ENCODE results near the gene PCED1A. TPM values are rescaled to one million over a fixed set of nuclear protein-coding genes. Genes with fewer than 3 reads are reported as not detected.

Gene PCED1A
- total RNA-seq, 1 donor from 2014 or later, result 79.6 TPM

DNA sequence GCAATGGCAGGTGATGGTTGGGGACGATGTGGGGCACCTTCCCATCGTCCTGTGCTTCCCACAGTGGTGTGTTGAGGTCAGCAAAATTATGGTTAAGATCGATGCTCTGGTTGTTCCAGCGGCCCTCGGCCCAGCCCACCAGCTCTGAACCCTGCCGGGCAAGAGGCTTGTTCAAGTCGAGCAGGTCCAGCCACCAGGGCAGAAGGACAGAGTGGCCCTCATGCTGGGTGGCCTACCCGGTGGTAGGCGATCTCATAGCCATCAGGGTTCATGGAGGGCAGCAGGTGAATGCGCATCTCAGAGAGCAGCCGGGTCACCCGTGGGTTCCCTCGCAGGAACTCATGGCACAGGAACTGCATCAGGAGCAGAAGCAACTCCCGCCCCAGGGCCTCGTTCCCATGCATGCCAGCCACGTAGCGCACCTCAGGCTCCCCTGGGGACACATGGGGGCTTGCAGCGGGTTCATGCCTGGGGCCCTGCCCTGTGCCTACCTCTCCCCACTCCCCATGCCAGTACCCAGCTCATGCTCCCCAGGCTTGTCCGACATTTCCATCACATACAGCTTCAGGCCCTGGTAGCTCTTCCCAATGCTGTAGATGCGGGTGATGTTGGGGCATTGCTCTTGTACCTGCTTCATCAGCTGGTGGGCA is 44.3 kb downstream of the PCED1A start:
- Mint-ChIP-seq H3K4me1 (ENCODE audit: unreplicated experiment) (peaks cover 21% of the 10 kb centered on the region), H3K27ac (no peak overlapping the region), H3K4me3 (no peak overlapping the region), H3K27me3 (peaks cover 43% of the 10 kb centered on the region), H3K9me3 (no peaks in the 10 kb centered on the region), H3K36me3 (peaks cover 5% of the 10 kb centered on the region)
- TF ChIP-seq, protein P1, sequence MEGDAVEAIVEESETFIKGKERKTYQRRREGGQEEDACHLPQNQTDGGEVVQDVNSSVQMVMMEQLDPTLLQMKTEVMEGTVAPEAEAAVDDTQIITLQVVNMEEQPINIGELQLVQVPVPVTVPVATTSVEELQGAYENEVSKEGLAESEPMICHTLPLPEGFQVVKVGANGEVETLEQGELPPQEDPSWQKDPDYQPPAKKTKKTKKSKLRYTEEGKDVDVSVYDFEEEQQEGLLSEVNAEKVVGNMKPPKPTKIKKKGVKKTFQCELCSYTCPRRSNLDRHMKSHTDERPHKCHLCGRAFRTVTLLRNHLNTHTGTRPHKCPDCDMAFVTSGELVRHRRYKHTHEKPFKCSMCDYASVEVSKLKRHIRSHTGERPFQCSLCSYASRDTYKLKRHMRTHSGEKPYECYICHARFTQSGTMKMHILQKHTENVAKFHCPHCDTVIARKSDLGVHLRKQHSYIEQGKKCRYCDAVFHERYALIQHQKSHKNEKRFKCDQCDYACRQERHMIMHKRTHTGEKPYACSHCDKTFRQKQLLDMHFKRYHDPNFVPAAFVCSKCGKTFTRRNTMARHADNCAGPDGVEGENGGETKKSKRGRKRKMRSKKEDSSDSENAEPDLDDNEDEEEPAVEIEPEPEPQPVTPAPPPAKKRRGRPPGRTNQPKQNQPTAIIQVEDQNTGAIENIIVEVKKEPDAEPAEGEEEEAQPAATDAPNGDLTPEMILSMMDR (conservative IDR thresholded peaks at IDR 0.05), result no peak
- DNase-seq (ENCODE audit: extremely low spot score, unreplicated experiment), result no peak

DNA sequence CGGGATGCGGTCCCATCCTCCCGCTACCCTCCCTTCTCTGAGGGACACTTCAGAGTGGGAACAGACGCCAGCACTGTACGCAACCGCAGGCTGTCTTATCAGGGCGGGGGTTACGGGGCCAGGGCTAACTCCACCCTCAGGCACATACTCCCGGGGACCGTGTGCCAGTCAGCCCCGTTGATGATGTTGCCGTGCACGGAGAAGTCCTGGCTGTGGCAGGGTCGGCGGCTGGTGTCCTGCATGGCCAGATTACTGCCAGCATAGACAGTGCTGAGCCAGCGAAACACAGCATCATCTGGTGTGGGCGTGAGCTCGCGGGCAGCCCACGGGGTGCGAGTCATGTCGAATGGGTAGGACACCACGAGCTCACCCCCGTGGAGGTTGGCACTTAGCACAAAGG is 45.0 kb downstream of the PCED1A start:
- H3K9me3 Mint-ChIP-seq, result no peaks in the 10 kb centered on the region
- TF ChIP-seq, protein P1 (conservative IDR thresholded peaks at IDR 0.05), result no peak
- peaks cover 15% of the 10 kb centered on the region for H3K4me1 Mint-ChIP-seq (ENCODE audit: unreplicated experiment)
- peaks cover 5% of the 10 kb centered on the region for H3K36me3 Mint-ChIP-seq
- peaks cover 38% of the 10 kb centered on the region for H3K27me3 Mint-ChIP-seq
- H3K4me3 Mint-ChIP-seq, result no peak overlapping the region
- DNase-seq (ENCODE audit: extremely low spot score, unreplicated experiment), result no peak
- H3K27ac Mint-ChIP-seq, result no peak overlapping the region

DNA sequence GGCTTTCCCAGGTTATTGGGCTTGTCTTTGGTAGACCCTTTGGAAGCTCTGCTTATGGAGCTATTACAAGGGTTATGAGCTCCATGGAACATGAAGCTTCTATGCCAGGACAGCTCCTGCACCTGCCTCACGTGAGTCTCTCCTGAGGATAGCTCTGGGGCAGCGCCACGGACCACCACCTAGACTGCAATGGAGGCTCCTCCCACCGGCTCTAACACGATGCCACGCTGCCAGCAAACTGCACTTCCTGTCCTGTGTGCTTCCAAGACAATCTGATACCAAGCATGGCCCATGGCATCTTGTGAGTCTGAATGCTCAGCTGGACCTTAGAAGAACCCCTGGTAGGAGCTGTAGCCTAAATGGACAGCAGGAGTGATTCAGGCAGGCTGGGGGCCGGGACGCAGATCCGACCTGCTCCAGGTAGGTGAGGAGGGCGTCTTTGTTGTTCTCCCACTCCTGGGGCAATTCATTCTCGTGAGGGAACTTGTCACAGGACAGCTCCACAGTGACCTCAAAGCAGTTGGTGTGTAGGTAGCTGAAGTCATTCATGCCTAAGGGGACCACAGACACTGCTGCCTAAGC is 45.5 kb downstream of the PCED1A start:
- DNase-seq (ENCODE audit: extremely low spot score, unreplicated experiment), result no peak
- Mint-ChIP-seq H3K27ac (no peak overlapping the region), H3K4me3 (no peak overlapping the region), H3K27me3 (peaks cover 39% of the 10 kb centered on the region), H3K9me3 (no peaks in the 10 kb centered on the region), H3K36me3 (peaks cover 5% of the 10 kb centered on the region), H3K4me1 (ENCODE audit: unreplicated experiment) (peaks cover 13% of the 10 kb centered on the region)
- TF ChIP-seq, protein P1 (conservative IDR thresholded peaks at IDR 0.05), result no peak

DNA sequence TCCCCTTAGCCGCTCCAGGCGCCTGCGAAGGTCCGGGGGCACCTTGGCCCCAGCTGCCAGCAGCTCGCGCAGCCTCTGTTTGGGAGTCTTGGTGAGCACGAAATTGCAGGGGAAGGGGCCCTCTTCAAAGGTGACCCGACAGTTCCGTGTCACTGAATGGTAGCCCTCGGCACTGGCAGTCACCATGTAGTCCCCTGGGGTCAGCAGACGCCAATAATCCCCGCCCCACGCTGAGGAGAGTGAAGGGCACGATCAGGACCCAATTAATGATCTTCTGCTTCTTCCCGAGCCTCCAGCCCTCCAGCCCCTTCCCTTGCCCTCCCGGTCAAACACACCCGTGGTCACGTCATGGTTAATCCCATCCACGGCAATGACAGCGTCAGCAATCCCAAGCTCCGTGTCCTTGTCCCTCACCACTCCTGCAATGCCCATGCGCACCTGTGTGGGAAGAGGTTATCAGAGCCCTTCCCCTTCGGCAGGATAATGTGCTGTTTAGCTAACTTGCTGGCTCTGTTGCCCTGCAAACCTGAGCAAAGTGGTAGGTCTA is 46.2 kb downstream of the PCED1A start:
- no peak for DNase-seq (ENCODE audit: extremely low spot score, unreplicated experiment)
- peaks cover 36% of the 10 kb centered on the region for H3K27me3 Mint-ChIP-seq
- peaks cover 6% of the 10 kb centered on the region for H3K4me1 Mint-ChIP-seq (ENCODE audit: unreplicated experiment)
- H3K4me3 Mint-ChIP-seq, result no peak overlapping the region
- TF ChIP-seq, protein P1 (conservative IDR thresholded peaks at IDR 0.05), result no peak
- no peaks in the 10 kb centered on the region for H3K9me3 Mint-ChIP-seq
- H3K36me3 Mint-ChIP-seq, result peaks cover 5% of the 10 kb centered on the region
- no peak overlapping the region for H3K27ac Mint-ChIP-seq

DNA sequence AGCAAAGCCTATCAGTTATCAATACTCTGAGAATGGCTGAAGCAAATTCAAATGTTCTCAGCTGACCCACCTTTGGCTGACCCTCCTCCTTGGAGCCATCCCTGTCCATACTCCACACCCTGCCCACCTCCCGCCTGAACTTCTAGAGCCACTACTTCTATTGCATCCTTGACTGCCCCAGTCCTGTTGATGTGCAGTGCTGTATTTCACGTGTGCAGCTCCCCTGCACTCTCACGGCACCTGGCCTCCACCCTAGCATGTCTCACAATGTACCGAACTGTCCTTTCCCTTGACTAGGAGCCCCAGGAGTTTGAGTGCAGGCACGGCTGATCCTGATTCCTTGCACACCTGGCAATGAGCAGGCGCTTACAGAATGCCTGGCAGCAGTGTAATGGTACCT is 47.0 kb downstream of the PCED1A start:
- no peaks in the 10 kb centered on the region for H3K9me3 Mint-ChIP-seq
- H3K27me3 Mint-ChIP-seq, result peaks cover 34% of the 10 kb centered on the region
- H3K4me1 Mint-ChIP-seq (ENCODE audit: unreplicated experiment), result no peaks in the 10 kb centered on the region
- H3K27ac Mint-ChIP-seq, result no peak overlapping the region
- TF ChIP-seq, protein P1 (conservative IDR thresholded peaks at IDR 0.05), result no peak
- no peak overlapping the region for H3K4me3 Mint-ChIP-seq
- DNase-seq (ENCODE audit: extremely low spot score, unreplicated experiment), result no peak
- H3K36me3 Mint-ChIP-seq, result no peaks in the 10 kb centered on the region

Other genes starting within 250 kb of the PCED1A start
- 203 and 364 TPM in 2 replicates for gene NOP56, start 188.0 kb downstream of the PCED1A start, total RNA-seq (ENCODE audit: low replicate concordance)
- 85.6 and 101 TPM in 2 replicates for gene IDH3B, start 176.4 kb downstream of the PCED1A start, total RNA-seq (ENCODE audit: low replicate concordance)
- gene EBF4, start 147.9 kb downstream of the PCED1A start, total RNA-seq (ENCODE audit: low replicate concordance), result 11.4 and 17.9 TPM in 2 replicates
- 6.6 and 106 TPM in 2 replicates for gene CPXM1, start 40.0 kb downstream of the PCED1A start, total RNA-seq (ENCODE audit: low replicate concordance)
- gene C20orf141, start 25.7 kb downstream of the PCED1A start, total RNA-seq (ENCODE audit: low replicate concordance), result not detected in 2 replicates
- gene TMEM239, start 24.3 kb downstream of the PCED1A start, total RNA-seq (ENCODE audit: low replicate concordance), result not detected in 2 replicates
- 31.8 and 49.9 TPM in 2 replicates for gene VPS16, start 90 bp upstream of the PCED1A start, total RNA-seq (ENCODE audit: low replicate concordance)
- gene PTPRA, start 32.8 kb upstream of the PCED1A start, total RNA-seq (ENCODE audit: low replicate concordance), result 50.5 and 73.8 TPM in 2 replicates
- 0.99 and 2.3 TPM in 2 replicates for gene GNRH2, start 203.0 kb upstream of the PCED1A start, total RNA-seq (ENCODE audit: low replicate concordance)
- gene MRPS26, start 205.4 kb upstream of the PCED1A start, total RNA-seq (ENCODE audit: low replicate concordance), result 59.0 and 67.3 TPM in 2 replicates
- gene OXT, start 231.0 kb upstream of the PCED1A start, total RNA-seq (ENCODE audit: low replicate concordance), result 1.2 TPM in 1 of 2 replicates, not detected in the other
- not detected in 2 replicates for gene AVP, start 244.1 kb upstream of the PCED1A start, total RNA-seq (ENCODE audit: low replicate concordance)

Measured in type B pancreatic cell (in vitro differentiated cells).